HG03280 (cell line): ENCODE measurements around the gene INPP4B.

Experiments used
- ATAC-seq: cut with Tn5 transposase; IDR thresholded peaks from one replicate; pipeline ENCODE4 v1.9.1; 2021; ENCODE audit warnings: mild to moderate bottlenecking, moderate library complexity; ENCODE audit not compliant: unreplicated experiment

Gene INPP4B

DNA sequence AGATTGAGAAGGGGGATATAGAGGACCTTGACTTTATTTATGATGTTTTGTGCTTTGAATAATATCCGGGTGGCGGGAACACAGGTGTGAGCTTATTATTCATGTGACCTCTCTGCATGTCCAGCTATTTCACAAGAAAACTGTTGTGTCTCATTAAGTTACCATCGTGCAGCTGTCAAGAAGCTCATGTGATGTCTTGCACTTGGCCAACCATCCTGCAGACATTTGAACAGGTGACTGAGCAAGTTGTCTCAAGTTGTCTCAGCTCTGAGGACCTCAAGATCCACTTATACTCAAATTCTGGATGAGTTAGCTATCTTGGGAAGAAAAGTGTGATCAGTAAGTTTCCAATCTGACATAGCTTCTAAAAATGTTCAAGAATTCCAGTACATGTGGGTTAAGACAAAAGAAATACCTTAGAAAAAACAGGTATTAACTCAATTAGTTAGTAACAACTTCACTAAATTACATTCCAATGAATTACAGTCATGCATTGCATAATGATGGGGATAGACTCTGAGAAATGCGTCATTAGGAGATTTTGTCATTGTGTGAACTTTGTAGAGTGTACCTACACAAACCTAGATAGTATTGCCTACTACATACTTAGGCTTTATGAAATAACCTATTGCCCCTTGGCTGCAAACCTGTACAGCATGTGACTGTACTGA lies 462.2 kb downstream of the INPP4B start:
- ATAC-seq = no peak

DNA sequence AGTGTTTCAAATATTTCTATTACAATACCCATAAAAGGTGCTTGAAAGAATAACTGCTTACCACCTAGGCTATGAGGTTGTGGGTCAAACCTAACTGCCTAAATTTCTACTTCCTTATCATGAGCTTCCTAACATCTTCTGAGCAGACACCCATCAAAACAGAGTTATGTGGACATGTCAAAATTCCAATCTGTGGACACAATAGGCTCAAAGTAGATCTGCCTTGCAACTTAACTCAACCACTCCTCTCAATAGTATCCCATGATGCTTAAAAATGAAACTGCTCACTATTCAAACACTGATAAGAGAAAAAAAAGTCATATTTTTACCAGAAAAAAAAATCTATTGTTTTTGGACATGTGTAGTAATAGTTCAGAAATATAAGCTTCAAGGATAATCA lies 462.7 kb downstream of the INPP4B start:
- no peak for ATAC-seq

DNA sequence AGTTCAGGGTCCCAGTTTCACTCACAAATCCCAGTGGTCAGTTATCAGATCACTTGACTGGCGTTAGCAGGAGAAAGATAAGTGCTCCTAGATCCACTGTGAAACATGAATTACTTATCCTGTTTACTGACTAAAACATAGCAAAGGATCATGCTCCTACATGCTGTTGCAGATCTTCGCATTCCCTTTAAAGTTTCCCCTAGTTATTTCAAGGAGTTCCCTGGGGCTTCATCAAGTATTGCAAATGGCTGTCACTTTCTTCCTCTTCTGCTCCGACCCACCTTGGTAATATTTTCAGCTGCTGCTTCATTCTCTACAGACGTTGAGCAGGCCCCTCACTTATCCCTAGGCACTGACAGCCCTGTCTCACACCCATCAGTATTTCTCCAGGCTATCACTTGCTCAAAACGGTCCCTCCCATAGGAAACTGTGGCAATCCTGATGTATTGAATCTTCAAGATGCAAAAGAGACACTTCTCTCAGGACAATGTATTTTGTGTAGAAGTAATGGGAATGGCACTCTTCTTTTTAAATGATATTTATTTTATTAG lies 466.0 kb downstream of the INPP4B start:
- no peak for ATAC-seq

DNA sequence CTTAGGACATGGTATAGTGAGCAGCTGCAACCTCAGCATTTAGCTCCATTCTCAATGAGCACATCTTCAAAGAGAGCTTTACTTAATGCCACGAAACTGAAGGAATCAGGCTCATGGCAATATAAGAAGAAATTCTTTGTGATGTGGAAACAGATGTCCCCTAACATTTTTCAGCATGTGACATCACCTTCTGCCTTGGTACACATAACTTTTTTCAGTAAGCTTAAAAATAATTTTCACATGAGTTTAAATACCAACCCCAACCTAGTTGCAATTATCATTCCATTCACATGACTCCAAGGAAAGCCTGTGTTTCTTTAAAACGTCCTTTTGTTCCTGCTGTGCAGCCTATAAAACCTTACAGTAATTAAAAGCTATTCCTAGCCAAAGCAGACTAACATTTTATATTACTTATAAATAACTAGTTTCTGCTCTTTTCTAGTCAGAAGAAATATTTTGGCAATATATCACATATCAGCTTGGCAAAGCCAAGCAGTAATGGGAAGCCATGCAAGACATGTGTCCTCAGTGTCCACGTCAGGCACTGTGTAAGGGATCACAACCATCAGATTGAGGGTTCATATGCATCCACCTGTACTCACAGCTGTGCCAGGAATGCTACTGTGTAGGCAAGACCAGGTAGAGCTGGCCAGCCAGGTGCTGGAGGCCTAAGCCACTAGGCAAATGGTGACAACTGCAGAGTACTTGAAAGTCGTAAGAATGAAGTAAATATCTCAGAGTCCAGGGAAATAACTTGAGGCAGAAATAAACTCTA lies 466.6 kb downstream of the INPP4B start:
- ATAC-seq = no peak

DNA sequence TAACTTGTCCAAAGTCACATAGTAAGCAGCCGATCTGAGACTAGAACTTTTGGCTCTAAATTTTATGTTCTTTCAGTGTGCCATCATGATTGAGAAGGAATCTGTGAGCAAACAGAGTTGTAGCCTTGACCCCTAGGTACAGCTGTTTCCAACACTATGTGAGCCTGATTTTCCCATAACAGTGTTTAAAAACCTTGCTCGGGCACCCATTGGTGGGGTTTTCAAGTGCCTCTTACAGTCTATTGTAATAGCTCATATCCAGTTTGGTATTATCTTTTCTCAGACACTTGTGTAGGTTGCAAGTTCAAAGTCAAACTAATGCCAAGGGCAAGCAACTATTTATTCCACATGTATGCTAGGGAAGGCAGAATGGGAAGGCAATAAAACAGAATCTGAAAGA lies 467.9 kb downstream of the INPP4B start:
- ATAC-seq = no peak

DNA sequence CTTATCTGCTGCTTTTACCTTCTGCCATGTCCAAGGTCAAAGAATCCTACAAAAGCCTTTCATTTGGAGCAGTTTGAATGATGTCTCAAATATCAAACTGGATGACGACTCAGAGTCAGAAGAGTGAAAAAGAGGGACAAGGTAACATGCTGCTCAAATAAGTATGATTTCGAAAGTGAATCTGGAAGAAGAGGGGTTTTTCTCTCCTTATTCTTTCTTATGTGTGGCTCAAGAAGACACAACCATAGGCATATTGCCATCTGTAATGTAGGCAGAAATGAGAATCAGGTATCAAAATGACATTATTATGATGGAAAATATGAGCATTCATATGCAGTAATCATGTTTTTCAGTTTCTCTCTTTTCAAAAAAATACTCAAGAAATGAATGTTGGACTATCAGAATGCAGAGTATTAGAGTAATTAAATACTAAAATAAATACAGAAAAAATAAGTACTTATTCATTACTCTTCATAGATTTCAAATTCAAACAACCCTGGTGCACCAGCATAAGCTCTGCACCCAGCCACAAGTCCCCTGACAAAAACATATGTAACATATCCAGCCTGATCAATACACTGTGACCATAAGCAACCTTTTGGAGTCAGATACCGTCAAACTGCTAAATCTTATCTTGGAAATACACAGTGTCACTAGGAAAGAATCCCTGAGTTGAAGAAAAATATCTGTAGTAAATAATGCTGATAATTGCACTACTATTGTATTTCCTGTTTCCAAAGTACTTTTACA lies 468.6 kb downstream of the INPP4B start:
- peak; percentile 55 for ATAC-seq

DNA sequence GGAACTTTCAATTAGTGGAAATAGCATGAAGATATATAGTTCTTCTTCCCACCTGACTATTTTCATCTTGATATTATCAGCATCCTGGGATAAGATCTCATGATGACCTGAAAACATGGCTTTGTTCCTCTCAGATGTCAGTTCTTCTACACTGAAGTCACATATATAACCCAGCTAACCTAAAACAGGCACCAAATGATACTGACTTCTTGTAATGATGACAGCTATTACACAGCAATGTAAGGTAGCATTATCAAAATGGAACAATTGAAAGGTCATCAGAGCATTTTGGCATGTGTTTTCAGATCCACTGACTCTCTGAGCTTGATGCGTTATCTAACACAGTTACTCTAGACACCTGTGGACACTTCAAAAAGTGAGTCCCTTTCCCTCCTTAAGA lies 469.9 kb downstream of the INPP4B start:
- no peak for ATAC-seq

DNA sequence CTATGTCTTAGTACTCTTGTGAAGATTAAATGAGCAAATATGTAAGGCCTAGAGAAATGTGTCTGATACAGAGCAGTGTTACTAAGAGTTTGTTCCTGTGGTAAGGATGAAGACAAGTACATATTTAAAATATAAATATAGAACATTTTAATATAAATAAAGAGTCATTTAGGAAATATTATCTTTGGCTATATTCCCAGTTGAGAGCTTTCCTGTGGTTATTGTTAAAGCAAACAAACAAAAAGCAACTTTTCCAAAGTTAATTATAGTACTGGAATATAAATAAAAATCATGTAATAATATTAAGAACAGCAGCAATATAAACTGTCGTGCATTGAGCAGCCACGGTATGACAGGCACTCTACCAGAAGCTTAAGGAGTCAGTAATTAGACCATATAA lies 472.5 kb downstream of the INPP4B start:
- no peak for ATAC-seq

DNA sequence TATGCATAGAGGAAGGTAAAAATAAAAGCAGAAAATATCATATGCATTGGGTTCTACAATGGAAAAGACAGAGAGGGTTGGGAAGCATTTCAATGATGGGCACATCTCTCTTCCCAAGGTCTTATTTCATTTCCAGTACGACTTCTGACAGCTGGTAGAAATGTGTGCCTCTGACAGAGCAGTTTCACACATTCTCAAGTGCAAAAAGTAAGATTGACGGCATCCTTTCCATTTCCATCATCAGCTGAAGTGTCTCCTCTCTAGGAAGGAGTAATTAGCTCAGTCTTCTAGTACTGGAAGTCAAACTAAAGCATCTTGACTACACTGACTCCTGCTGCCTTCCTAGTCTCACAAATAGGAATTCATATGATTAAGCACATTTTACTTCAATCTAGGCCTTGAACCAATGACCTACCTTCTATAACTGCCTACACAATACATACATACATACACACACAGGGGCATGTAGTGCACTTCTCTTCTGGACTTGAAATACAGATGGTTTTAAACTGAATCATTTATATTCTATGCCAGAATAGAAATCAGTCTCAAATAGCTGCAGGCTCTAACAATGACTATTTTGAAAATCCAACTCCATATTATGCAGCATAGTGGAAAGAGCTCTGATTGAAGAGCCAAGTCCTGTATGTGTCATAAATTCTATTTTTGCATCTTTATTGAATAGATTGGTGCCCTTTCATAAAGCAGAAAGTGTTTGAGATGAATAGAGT lies 473.4 kb downstream of the INPP4B start:
- no peak for ATAC-seq

DNA sequence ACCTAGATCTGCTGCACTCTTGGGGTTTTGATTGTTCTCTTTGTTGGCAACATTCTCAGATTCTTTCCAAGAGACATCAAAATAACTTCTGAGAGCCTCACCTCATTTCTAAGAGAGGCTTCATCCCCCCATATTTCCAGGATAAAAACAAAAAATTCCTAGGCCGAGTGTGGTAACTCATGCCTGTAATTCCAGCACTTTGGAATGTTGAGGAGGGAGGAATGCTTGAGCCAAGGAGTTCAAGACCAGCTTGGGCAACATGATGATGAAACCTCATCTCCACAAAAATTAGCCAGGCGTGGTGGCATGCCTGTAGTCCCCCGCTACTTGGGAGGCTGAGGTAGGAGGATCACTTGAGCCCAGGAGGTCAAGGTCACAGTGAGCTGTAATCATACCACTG lies 477.0 kb downstream of the INPP4B start:
- no peak for ATAC-seq

DNA sequence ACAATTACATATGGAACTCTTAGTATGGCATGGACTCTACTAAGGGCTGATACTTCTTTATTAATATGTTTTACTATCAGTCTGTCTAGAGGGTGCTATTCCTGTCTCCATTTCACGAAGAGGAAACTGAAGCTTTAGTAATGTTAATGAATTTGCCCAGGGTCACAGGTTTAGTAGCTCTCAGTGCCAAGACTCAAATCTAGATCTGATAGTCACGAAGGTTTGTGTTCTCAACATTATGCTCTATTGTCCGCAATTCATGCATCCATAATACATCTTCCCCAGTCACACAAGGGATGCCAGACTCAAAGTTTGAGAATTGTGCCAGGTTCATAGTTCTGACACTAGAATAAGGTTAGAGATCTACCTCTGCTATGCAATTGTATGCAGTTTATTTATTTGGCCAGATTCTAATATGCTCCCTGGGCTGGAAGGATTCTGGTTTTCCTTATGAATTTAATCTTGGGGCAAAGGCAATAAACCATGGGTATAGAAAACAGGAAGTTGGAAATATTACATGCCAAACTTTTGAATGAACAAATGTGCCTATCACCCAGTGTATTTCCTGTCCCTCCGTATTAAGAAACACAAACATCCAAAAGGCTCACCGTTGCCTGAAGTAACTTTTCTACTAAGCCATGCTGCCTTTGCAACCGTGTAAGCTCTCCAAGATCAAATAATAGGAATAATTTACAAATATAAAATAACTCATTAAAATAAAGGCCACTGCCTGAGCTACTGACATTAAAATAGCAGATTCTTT lies 478.5 kb downstream of the INPP4B start:
- ATAC-seq = no peak

DNA sequence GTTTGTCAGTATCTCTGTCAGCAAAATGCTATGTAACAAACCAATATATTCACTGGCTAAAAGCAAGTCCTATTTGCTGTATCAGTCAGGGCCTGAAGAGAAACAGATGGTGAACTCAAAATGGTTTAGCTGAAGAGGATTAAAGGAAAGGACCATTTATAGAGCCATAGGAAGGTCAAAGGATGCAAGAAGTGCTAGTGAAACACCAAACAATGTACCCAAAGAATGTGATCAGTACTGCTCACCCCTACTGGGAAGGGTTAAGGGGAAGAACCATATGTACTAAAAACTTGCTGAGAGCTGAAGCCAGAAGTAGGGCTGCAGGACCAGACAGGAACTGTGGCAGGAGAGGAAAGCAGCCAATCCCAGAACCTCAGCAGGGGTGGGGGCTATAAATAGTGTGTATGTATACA lies 479.3 kb downstream of the INPP4B start:
- no peak for ATAC-seq

DNA sequence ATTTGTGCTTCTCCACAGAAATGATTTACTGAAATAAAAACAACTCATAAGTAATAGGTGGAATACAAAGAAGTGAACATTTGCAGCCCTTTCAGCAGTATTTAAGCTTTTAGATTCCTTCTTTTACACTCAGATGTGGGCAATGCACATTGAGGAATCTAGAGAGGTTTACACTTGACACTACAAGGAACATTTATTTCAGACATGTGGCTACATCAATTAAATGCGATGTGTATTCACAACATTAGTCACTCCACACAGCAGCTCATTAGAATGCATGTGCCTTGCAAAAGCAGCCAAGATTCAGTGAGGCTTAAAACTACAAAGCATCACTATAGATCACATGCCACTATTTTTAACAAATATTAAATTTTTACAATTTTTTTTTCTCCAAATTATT lies 480.7 kb downstream of the INPP4B start:
- no peak for ATAC-seq

DNA sequence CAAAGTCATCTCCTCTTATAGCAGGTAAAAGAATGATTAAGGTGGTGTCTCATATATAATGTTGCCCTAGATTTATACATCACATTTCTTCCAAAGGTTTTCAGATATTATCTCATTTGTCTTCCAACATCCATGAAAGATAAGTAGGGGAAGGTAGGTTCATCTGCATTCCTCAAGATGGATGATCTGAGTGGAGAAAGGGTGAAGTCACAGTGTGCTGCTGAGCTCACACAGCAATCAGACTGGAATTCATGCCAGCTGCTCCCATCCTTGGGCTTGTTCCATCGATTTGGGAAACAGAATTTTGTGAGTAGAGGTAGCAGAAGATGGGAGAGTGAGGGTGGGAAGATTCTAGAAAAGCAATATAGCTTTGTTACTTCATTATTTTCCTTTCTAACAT lies 482.4 kb downstream of the INPP4B start:
- ATAC-seq = no peak

DNA sequence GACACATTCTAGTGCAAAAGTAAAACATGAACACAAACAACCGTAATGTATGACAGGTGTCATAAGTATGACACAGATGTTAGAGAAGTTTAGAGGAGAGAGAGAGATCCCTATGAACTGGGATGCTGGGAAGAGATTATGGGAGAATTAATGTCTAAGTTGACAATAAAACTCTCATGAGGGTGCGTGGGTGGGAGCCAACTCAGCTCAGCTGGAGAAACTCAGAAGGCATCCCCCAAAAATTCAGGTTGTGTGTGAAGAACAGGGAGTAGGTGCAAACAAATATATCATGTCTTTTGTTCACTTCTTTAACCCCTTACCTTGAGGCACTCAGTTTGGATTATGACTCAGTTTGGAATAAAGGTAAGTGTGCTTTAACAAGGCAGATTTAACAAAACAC lies 484.1 kb downstream of the INPP4B start:
- no peak for ATAC-seq

DNA sequence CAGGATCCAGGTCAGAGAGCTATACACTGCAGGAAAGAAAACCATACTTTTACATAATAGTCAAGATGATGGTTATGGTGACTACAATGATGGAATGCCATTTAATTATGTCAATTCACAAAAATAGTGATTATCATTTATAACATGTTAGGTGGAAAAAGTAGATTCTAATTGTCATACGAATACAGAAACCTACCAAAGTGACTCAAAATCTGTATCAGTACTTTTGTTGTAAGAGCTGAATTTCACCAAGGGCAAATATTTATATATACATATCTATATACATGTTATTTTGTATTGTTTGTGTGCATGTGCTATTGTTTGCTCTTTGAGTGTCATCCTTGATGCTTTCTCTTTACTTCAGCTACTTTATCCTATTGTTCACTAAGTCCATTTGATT lies 485.4 kb downstream of the INPP4B start:
- ATAC-seq = no peak

DNA sequence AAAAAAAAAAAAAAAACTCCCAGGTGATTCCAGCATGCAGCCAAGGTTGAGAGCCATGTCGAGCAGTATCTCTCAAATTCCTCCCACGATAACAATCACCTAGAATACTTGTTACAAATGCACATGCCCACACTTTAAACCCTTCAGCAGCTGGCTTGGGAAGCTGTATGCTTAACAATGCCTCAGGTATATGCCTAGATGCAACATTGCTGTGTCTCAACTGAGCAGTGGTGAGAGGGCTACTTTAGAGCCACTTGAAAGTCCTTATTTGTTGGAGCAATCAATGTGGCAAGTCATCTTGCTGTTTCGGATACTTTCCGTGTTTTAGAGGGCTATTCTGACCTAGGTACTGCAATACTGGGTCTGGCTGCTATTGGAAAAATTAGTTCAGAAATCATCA lies 487.4 kb downstream of the INPP4B start:
- ATAC-seq = no peak

DNA sequence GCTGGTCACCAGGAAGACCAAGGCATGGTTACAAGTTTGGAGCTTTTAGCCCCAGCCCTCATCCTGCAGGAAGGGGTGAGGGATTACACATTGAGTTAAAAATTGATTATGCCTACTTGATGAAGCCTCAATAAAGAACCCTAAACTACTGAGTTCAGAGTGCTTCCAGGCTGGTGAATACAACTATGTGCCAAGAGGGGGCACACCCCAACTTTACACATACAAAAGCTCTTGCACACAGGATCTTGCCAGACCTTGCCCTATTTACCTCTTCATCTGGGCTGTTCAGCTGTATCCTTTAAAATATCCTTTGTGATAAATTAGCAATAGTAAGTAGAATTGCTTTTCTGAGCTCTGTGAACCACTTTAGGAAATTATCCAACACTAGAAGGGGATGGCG lies 489.3 kb downstream of the INPP4B start:
- no peak for ATAC-seq

DNA sequence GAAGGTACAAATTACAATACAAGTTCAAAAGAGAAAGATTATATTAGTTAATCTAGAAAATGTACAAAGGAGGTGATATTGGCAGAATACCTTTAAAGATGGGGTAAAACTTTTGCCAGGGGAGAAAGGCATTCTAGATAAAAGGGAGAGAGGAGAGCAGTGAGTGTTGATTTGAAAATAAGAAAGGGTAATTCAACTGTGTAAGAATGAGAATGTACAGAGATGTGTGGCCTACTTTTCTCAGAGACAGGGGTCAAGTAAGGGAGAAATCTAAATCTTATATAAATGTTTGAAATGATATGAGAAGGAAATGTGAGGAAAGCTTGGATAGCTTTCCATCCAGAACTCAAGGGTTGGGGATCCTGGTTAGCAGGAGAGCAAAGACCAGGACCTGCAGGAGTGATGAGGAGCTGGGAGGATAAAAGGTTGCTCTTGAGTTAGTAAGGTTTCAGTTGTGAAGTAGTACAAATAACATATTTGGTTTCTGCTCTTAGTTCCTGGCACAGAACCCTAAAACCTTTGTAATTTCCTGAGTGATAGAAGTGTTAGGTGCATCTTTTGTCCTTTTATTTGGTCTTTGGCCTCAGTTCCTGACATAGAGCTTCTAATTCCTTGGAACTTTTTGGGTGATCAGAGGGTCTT lies 489.9 kb downstream of the INPP4B start:
- no peak for ATAC-seq

DNA sequence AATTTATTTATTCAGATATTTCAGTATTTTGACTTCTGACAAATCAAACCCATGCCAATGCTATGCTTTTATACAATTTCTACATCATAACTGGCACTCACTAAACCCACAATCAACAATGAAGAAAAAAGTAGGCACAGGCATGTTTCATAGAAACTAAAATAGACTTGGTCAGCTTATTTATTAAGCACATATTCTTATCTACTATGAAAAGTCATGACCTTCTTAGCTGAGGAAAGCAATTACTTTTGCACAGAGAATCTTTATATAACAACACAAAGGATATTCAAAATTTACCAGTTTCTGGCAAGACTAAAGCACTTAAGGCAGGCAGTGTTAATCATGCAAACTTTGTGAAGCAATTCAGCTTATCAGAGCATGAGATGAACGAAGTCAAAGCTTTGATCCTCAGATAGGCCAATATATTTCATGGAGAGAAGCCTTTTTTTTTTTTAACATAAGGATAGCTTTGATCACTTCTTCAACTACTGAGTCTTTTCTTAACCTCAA lies 490.6 kb downstream of the INPP4B start:
- ATAC-seq = no peak
